ENCODE data around the gene COL4A2. TPM values are rescaled to one million over a fixed set of nuclear protein-coding genes. Genes with fewer than 3 reads are reported as not detected.
"Not testable (repeated sequence)": the region's sequence is repeated elsewhere in the genome, so short reads cannot be mapped to it uniquely, and the experiment has no call there.

The COL4A2 gene
- total RNA-seq, 1 donor from 2014 or later, result 120 TPM

GRCh38 chr13:110311443-110312338 lies 4.6 kb downstream of the COL4A2 start:
- Mint-ChIP-seq H3K27ac (no peak overlapping the region), H3K27me3 (peaks cover 6% of the 10 kb centered on the region), H3K4me3 (ENCODE audit: low read depth) (no peak overlapping the region), H3K9me3 (ENCODE audit: low read depth) (no peaks in the 10 kb centered on the region), H3K36me3 (ENCODE audit: insufficient read depth) (peaks cover 4% of the 10 kb centered on the region), H3K4me1 (ENCODE audit: low read depth) (peaks cover 23% of the 10 kb centered on the region)
- DNase-seq (ENCODE audit: low spot score, unreplicated experiment), result no peak
- TF ChIP-seq, protein P1, sequence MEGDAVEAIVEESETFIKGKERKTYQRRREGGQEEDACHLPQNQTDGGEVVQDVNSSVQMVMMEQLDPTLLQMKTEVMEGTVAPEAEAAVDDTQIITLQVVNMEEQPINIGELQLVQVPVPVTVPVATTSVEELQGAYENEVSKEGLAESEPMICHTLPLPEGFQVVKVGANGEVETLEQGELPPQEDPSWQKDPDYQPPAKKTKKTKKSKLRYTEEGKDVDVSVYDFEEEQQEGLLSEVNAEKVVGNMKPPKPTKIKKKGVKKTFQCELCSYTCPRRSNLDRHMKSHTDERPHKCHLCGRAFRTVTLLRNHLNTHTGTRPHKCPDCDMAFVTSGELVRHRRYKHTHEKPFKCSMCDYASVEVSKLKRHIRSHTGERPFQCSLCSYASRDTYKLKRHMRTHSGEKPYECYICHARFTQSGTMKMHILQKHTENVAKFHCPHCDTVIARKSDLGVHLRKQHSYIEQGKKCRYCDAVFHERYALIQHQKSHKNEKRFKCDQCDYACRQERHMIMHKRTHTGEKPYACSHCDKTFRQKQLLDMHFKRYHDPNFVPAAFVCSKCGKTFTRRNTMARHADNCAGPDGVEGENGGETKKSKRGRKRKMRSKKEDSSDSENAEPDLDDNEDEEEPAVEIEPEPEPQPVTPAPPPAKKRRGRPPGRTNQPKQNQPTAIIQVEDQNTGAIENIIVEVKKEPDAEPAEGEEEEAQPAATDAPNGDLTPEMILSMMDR (IDR thresholded peaks at IDR 0.05; ENCODE audit: unreplicated experiment), result no peak

- Mint-ChIP-seq H3K4me1 (ENCODE audit: low read depth) (peaks cover 23% of the 10 kb centered on the region), H3K36me3 (ENCODE audit: insufficient read depth) (peaks cover 8% of the 10 kb centered on the region), H3K27ac (peak overlapping the region; percentile 62)
Measured at GRCh38 chr13:110312339-110313031, 5.4 kb downstream of the COL4A2 start.

GRCh38 chr13:110313261-110313660 lies 6.2 kb downstream of the COL4A2 start:
- H3K27ac Mint-ChIP-seq; H3K27me3 Mint-ChIP-seq; DNase-seq (ENCODE audit: low spot score, unreplicated experiment); H3K36me3 Mint-ChIP-seq (ENCODE audit: insufficient read depth); H3K9me3 Mint-ChIP-seq (ENCODE audit: low read depth); H3K4me3 Mint-ChIP-seq (ENCODE audit: low read depth): not testable (repeated sequence)
- peaks cover 22% of the 10 kb centered on the region for H3K4me1 Mint-ChIP-seq (ENCODE audit: low read depth)

More at GRCh38 chr13:110312339-110313031, 5.4 kb downstream of the COL4A2 start:
- Mint-ChIP-seq H3K27me3 (peaks cover 6% of the 10 kb centered on the region), H3K4me3 (ENCODE audit: low read depth) (no peak overlapping the region), H3K9me3 (ENCODE audit: low read depth) (no peaks in the 10 kb centered on the region)
- TF ChIP-seq, protein P1 (IDR thresholded peaks at IDR 0.05; ENCODE audit: unreplicated experiment), result no peak
- no peak for DNase-seq (ENCODE audit: low spot score, unreplicated experiment)

GRCh38 chr13:110313733-110314132 lies 6.6 kb downstream of the COL4A2 start:
- not testable (repeated sequence) for H3K27me3 Mint-ChIP-seq; H3K4me3 Mint-ChIP-seq (ENCODE audit: low read depth); H3K27ac Mint-ChIP-seq; DNase-seq (ENCODE audit: low spot score, unreplicated experiment); H3K9me3 Mint-ChIP-seq (ENCODE audit: low read depth); H3K36me3 Mint-ChIP-seq (ENCODE audit: insufficient read depth)
- H3K4me1 Mint-ChIP-seq (ENCODE audit: low read depth), result peaks cover 17% of the 10 kb centered on the region

DNA sequence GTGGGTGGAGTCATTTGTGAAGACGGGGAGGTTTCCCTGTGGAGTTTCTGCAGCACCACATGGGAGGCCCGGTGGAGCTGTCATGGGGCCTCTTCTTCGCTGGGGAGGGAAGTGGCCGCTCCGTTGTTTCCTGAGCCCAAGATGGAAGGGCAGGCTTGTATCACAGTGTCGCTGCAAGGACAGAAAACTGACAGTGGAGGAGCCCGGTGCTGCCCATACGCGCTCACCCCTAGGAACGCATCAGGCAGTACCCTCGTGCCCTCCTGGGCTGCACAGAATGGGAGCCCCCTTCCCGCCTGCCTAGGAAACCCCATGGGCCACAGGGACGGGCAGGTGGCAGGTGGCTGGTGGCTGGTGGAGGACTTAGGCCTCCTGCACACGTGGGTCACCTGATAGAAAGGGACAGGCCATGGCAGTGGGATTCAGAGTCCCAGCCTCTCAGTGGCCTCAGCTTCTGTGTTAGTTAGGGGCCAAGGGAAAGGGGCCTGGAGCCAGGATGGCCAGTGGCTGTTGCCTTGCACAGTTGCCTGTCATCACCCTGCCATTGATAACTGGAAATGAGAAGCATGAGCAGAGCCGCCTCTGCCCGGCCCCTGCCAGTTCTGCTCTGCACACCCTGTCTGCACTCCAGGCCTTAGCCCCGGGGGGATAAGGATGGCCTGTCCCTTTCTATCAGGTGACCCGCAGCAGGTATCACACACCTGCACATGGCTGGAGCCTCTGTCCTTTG lies 7.6 kb downstream of the COL4A2 start:
- Mint-ChIP-seq H3K36me3 (ENCODE audit: insufficient read depth) (peaks cover 9% of the 10 kb centered on the region), H3K27me3 (peaks cover 6% of the 10 kb centered on the region), H3K9me3 (ENCODE audit: low read depth) (no peaks in the 10 kb centered on the region), H3K4me1 (ENCODE audit: low read depth) (peaks cover 11% of the 10 kb centered on the region), H3K27ac (no peak overlapping the region), H3K4me3 (ENCODE audit: low read depth) (no peak overlapping the region)
- no peak for DNase-seq (ENCODE audit: low spot score, unreplicated experiment)
- TF ChIP-seq, protein P1 (IDR thresholded peaks at IDR 0.05; ENCODE audit: unreplicated experiment), result no peak

DNA sequence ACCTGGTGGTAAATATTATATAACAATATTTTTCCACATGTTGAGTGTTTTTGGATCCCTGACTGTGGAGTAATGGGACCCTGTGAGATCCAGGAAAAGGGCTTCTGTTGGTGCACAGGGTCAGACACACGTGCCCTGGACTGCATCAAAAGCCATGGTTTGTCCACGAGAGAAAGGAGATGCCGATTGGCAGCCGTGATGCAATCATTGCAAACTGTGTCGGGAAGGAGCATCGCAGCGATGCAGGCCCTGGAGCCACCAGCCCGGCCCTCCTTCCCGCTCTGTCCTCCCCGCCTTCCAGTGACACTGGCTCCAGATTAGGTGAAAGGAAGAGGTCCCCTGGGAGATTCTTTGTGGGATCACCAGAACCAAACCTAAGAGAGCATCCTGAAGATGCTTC lies 9.1 kb downstream of the COL4A2 start:
- Mint-ChIP-seq H3K27me3 (peaks cover 6% of the 10 kb centered on the region), H3K9me3 (ENCODE audit: low read depth) (no peaks in the 10 kb centered on the region), H3K36me3 (ENCODE audit: insufficient read depth) (peaks cover 8% of the 10 kb centered on the region), H3K27ac (no peak overlapping the region), H3K4me3 (ENCODE audit: low read depth) (no peak overlapping the region), H3K4me1 (ENCODE audit: low read depth) (peaks cover 15% of the 10 kb centered on the region)
- TF ChIP-seq, protein P1 (IDR thresholded peaks at IDR 0.05; ENCODE audit: unreplicated experiment), result no peak
- no peak for DNase-seq (ENCODE audit: low spot score, unreplicated experiment)
